Mucosa of descending colon (tissue), 3 donors: ENCODE data around the gene BORCS5. TPM values are rescaled to one million over a fixed set of nuclear protein-coding genes. Genes with fewer than 3 reads are reported as not detected.

Source experiments
- ATAC-seq: fragments of 200-7000 bp; cut with Tn5 transposase; one replicate; pipeline ENCODE4 v1.9.1; 2020; ENCODE audit warnings: mild to moderate bottlenecking, moderate library complexity
- DNase-seq, 3 donors: peaks; one replicate each; pipeline ENCODE4 v3.0.0-alpha.2; 2020
- H3K36me3 ChIP-seq: fragments of 200-600 bp; one replicate; pipeline ENCODE4 v1.8.0; 2021; ENCODE audit warnings: low read depth, mild to moderate bottlenecking
- H3K4me1 ChIP-seq: fragments of 200-600 bp; one replicate; pipeline ENCODE4 v1.8.0; 2021; ENCODE audit warnings: low read depth, mild to moderate bottlenecking
- H3K4me3 ChIP-seq: fragments of 200-600 bp; one replicate; pipeline ENCODE4 v1.8.0; 2021; ENCODE audit warnings: mild to moderate bottlenecking
- H3K9me3 ChIP-seq: fragments of 200-600 bp; one replicate; pipeline ENCODE4 v1.8.0; 2021; ENCODE audit warnings: mild to moderate bottlenecking
- CTCF ChIP-seq: fragments of 200-600 bp; IDR thresholded peaks from one replicate; pipeline ENCODE4 v1.8.0; 2022; ENCODE audit warnings: antibody characterized with exemption, mild to moderate bottlenecking
- intact Hi-C, 2 donors: fragments of 100-400 bp; cut with DNase I in 1 of 2; cut with micrococcal nuclease in 1 of 2; formaldehyde crosslinking; loops; one replicate each; pipeline versions ENCODE4 v1.11.0 to v1.11.1; 2022; cut with DNase I, micrococcal nuclease
- total RNA-seq, 3 donors: library from RNA; stranded (reverse); fragmentation: NEBNext Ultra II Directional in 2 of 3; extraction: Animal tissue kit (Norgen Biotek cat#: 25700) in 2 of 3; gene quantifications; one replicate each; pipeline versions ENCODE4 v1.2.1 to v1.2.4, GENCODE V29; 2021 to 2023
- donor health status: DM: no; HTN: no; CAD: no; lungs with moderate emphysema.
- donor health status: DM: no; HTN: no; CAD: no.
- donor health status: DM: no; HTN: yes; CAD: no.

BORCS5 gene
- total RNA-seq, 3 donors from 2014 or later: 12.1 to 18.1 (median 15.0) TPM

GRCh38 chr12:12445165-12445881 lies 88.4 kb downstream of the BORCS5 start:
- Histone ChIP-seq H3K9me3 (no peaks in the 10 kb centered on the region), H3K4me1 (peaks cover 15% of the 10 kb centered on the region), H3K4me3 (no peak overlapping the region), H3K36me3 (no peaks in the 10 kb centered on the region)
- no peak for TF ChIP-seq CTCF
- intact Hi-C loops: no loop called here
- ATAC-seq (no peak), DNase-seq (no peak)

- intact Hi-C loops: no loop called here
- no peak for TF ChIP-seq CTCF
- no peak for DNase-seq
- no peaks in the 10 kb centered on the region for H3K36me3 ChIP-seq
- no peaks in the 10 kb centered on the region for H3K9me3 ChIP-seq
- H3K4me1 ChIP-seq: peaks cover 17% of the 10 kb centered on the region
- ATAC-seq: no peak
- H3K4me3 ChIP-seq: no peak overlapping the region
Measured at GRCh38 chr12:12445882-12446181, 89.0 kb downstream of the BORCS5 start.

- TF ChIP-seq CTCF: no peak
- ATAC-seq (no peak), DNase-seq (no peak)
- Histone ChIP-seq H3K4me1 (peaks cover 16% of the 10 kb centered on the region), H3K9me3 (no peaks in the 10 kb centered on the region), H3K4me3 (no peak overlapping the region), H3K36me3 (no peaks in the 10 kb centered on the region)
- intact Hi-C loops: no loop called here
Measured at GRCh38 chr12:12446786-12447185, 89.9 kb downstream of the BORCS5 start.

- intact Hi-C loops: no loop called here
- Histone ChIP-seq H3K4me1 (peaks cover 16% of the 10 kb centered on the region), H3K36me3 (no peaks in the 10 kb centered on the region), H3K4me3 (no peak overlapping the region), H3K9me3 (no peaks in the 10 kb centered on the region)
- no peak for DNase-seq
- TF ChIP-seq CTCF: no peak
- no peak for ATAC-seq
Measured at GRCh38 chr12:12447236-12447635, 90.4 kb downstream of the BORCS5 start.

GRCh38 chr12:12447837-12448236 lies 91.0 kb downstream of the BORCS5 start:
- intact Hi-C loops: no loop called here
- Histone ChIP-seq H3K4me3 (no peak overlapping the region), H3K4me1 (peaks cover 16% of the 10 kb centered on the region), H3K9me3 (no peaks in the 10 kb centered on the region), H3K36me3 (no peaks in the 10 kb centered on the region)
- DNase-seq (no peak), ATAC-seq (no peak)
- no peak for TF ChIP-seq CTCF
